ENCODE results near the gene PARD3. TPM values are rescaled to one million over a fixed set of nuclear protein-coding genes. Genes with fewer than 3 reads are reported as not detected.

PARD3 gene
- total RNA-seq, 2 donors from 2014 or later = 41.7 to 48.8 TPM

- no peaks in the 10 kb centered on the region for H3K4me1 ChIP-seq
- no peak overlapping the region for H3K4me3 ChIP-seq
- no peaks in the 10 kb centered on the region for H3K9me3 ChIP-seq
- H3K9ac ChIP-seq (ENCODE audit: low read depth in 2 of 2, low read length in 2 of 2) = no peak overlapping the region
- H3K27me3 ChIP-seq = no peaks in the 10 kb centered on the region
- intact Hi-C loops (cut with DNase I) = no loop called here
- no peak for TF ChIP-seq CTCF (IDR thresholded peaks at IDR 0.05)
- no peak overlapping the region for H3K27ac ChIP-seq
- no peaks in the 10 kb centered on the region for H3K36me3 ChIP-seq
- no peak for DNase-seq
Observed at GRCh38 chr10:34470307-34470706, 344.8 kb downstream of the PARD3 start.

- Histone ChIP-seq H3K27me3 (no peaks in the 10 kb centered on the region), H3K4me1 (no peaks in the 10 kb centered on the region), H3K27ac (no peak overlapping the region), H3K9ac (ENCODE audit: low read depth in 2 of 2, low read length in 2 of 2) (no peak overlapping the region), H3K4me3 (no peak overlapping the region), H3K9me3 (no peaks in the 10 kb centered on the region), H3K36me3 (no peaks in the 10 kb centered on the region)
- DNase-seq = no peak
- intact Hi-C loops (cut with DNase I) = no loop called here
- TF ChIP-seq CTCF (IDR thresholded peaks at IDR 0.05) = no peak
Observed at GRCh38 chr10:34469446-34469845, 345.6 kb downstream of the PARD3 start.

GRCh38 chr10:34467902-34468301 lies 347.2 kb downstream of the PARD3 start:
- H3K9me3 ChIP-seq = no peaks in the 10 kb centered on the region
- no peak overlapping the region for H3K27ac ChIP-seq
- TF ChIP-seq CTCF (IDR thresholded peaks at IDR 0.05) = no peak
- no peaks in the 10 kb centered on the region for H3K27me3 ChIP-seq
- no peak overlapping the region for H3K9ac ChIP-seq (ENCODE audit: low read depth in 2 of 2, low read length in 2 of 2)
- H3K4me1 ChIP-seq = no peaks in the 10 kb centered on the region
- H3K36me3 ChIP-seq = no peaks in the 10 kb centered on the region
- no peak for DNase-seq
- intact Hi-C loops (cut with DNase I) = no loop called here
- H3K4me3 ChIP-seq = no peak overlapping the region

GRCh38 chr10:34467364-34467763 lies 347.7 kb downstream of the PARD3 start:
- intact Hi-C loops (cut with DNase I) = no loop called here
- no peak for TF ChIP-seq CTCF (IDR thresholded peaks at IDR 0.05)

GRCh38 chr10:34465678-34466077 lies 349.4 kb downstream of the PARD3 start:
- Histone ChIP-seq H3K4me1 (no peaks in the 10 kb centered on the region), H3K4me3 (no peak overlapping the region), H3K9me3 (no peaks in the 10 kb centered on the region), H3K9ac (ENCODE audit: low read depth in 2 of 2, low read length in 2 of 2) (no peak overlapping the region), H3K27ac (no peak overlapping the region), H3K36me3 (no peaks in the 10 kb centered on the region), H3K27me3 (no peaks in the 10 kb centered on the region)
- no peak for DNase-seq
- intact Hi-C loops (cut with DNase I) = no loop called here
- TF ChIP-seq CTCF (IDR thresholded peaks at IDR 0.05) = no peak

More at GRCh38 chr10:34467364-34467763, 347.7 kb downstream of the PARD3 start:
- no peak overlapping the region for H3K27ac ChIP-seq
- H3K4me1 ChIP-seq = no peaks in the 10 kb centered on the region
- DNase-seq = no peak
- no peaks in the 10 kb centered on the region for H3K36me3 ChIP-seq
- no peak overlapping the region for H3K9ac ChIP-seq (ENCODE audit: low read depth in 2 of 2, low read length in 2 of 2)
- no peak overlapping the region for H3K4me3 ChIP-seq
- H3K27me3 ChIP-seq = no peaks in the 10 kb centered on the region
- no peaks in the 10 kb centered on the region for H3K9me3 ChIP-seq

GRCh38 chr10:34464591-34464990 lies 350.5 kb downstream of the PARD3 start:
- no peak overlapping the region for H3K4me3 ChIP-seq
- no peak overlapping the region for H3K27ac ChIP-seq
- H3K36me3 ChIP-seq = no peaks in the 10 kb centered on the region
- H3K4me1 ChIP-seq = no peaks in the 10 kb centered on the region
- H3K9me3 ChIP-seq = no peaks in the 10 kb centered on the region
- H3K27me3 ChIP-seq = no peaks in the 10 kb centered on the region
- intact Hi-C loops (cut with DNase I) = no loop called here
- DNase-seq = no peak
- H3K9ac ChIP-seq (ENCODE audit: low read depth in 2 of 2, low read length in 2 of 2) = no peak overlapping the region
- TF ChIP-seq CTCF (IDR thresholded peaks at IDR 0.05) = no peak

All from colonic mucosa (tissue), 4 donors.